Left ventricle myocardium inferior (tissue), 1 donor: Measurements from ENCODE around the gene ENPP5. TPM values are rescaled to one million over a fixed set of nuclear protein-coding genes. Genes with fewer than 3 reads are reported as not detected.
A peak's percentile ranks its signal among the peaks of the same experiment; 100 is the strongest.

Experiments used
- DNase-seq: peaks from one replicate; pipeline ENCODE4 v3.0.0-alpha.2; 2020
- H3K27ac ChIP-seq: fragments of 200-600 bp; replicated peaks from 2 replicates; pipeline ENCODE4 v1.8.0; 2021
- H3K27me3 ChIP-seq: fragments of 200-600 bp; 2 replicates; pipeline ENCODE4 v1.8.0; 2021; ENCODE audit warnings: low read depth
- H3K36me3 ChIP-seq: fragments of 200-600 bp; 2 replicates; pipeline ENCODE4 v1.8.0; 2021
- H3K4me1 ChIP-seq: fragments of 200-600 bp; 2 replicates; pipeline ENCODE4 v1.8.0; 2021
- H3K4me3 ChIP-seq: fragments of 200-600 bp; 2 replicates; pipeline ENCODE4 v1.8.0; 2021; ENCODE audit warnings: mild to moderate bottlenecking, moderate library complexity
- H3K9me3 ChIP-seq: fragments of 200-600 bp; replicated peaks from 2 replicates; pipeline ENCODE4 v1.8.0; 2021
- intact Hi-C: fragments of 100-400 bp; cut with micrococcal nuclease; formaldehyde crosslinking; loops from one replicate; pipeline ENCODE4 v1.11.0; 2022
- long read RNA-seq: library from polyadenylated mRNA; unstranded; transcript quantifications from one replicate; pipeline ENCODE4 v2.0.0, GENCODE V29; 2021
- total RNA-seq: library from RNA; stranded (reverse); fragmentation: NEBNext Ultra II Directional; extraction: Animal tissue kit (Norgen Biotek cat#: 25700); gene quantifications from one replicate; pipeline ENCODE4 v1.2.1, GENCODE V29; 2021
- TF ChIP-seq, protein P1 (sequence below): fragments of 200-600 bp; IDR thresholded peaks from 2 replicates; pipeline ENCODE4 v1.8.0; 2021; ENCODE audit warnings: antibody characterized with exemption, mild to moderate bottlenecking, borderline replicate concordance
- donor health status: DM: no; HTN: yes; CAD: no; lungs with severe emphysema.

Gene ENPP5, protein sequence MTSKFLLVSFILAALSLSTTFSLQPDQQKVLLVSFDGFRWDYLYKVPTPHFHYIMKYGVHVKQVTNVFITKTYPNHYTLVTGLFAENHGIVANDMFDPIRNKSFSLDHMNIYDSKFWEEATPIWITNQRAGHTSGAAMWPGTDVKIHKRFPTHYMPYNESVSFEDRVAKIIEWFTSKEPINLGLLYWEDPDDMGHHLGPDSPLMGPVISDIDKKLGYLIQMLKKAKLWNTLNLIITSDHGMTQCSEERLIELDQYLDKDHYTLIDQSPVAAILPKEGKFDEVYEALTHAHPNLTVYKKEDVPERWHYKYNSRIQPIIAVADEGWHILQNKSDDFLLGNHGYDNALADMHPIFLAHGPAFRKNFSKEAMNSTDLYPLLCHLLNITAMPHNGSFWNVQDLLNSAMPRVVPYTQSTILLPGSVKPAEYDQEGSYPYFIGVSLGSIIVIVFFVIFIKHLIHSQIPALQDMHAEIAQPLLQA
- total RNA-seq, result 3.0 TPM
- long read RNA-seq, partial matches to known transcripts, result 0 of 9 reads
- long read RNA-seq, other reads (novel, unspliced or antisense), result 6 of 9 reads

DNA sequence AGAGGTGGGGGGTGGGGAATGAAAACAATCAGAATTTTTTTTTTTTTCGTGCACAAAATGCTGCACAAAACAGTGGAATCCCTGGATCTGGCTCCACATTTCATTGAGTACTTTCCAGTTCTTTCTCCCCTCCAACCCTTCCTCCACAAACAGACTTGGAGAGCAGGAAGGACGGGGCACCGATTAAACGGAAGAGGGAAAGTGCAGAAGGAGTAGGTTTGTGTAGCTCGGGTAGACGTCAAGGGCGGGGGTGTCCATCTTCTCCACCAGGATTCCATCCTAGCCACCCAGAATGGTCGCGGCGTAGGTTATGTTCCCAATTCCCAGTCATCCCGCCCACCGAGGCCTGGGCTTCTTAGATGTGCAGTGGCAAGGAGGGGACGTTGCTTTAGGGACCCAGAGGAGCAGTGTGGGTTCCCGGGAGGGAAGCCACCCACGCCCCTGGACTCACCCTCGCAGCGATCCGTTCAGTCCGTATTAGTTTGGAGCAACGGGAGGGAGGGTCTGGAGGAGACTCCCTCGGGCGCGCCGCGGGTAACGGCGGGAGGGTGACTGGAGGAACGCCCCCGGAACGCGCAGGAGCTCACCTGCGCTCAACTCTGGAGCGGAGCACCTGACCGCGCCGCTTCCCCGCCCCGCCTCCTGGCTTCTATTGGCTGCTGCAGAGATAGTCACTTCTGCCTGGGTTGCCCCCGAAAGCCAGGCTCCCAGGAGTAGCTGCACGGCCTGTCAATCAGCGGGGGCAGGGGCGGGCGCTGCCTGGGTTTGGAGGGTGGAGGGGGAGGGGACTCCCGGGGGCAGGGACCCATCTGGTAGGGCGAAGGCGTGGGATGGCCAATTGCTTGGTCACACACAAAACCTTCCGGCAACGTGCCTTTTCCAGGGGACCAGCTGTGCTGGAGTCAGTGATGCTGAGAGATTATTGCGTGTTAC lies at the start of gene ENPP5:
Gene ENPP5, minus strand, starts transcription at position 624 of the 933 bp plus-strand sequence. CDS start 2,718 bp downstream, outside the sequence.
- H3K9me3 ChIP-seq, result no peaks in the 10 kb centered on the region
- peak within 1 kb of the TSS; percentile 78 for H3K4me3 ChIP-seq
- H3K36me3 ChIP-seq, result no peaks in the 10 kb centered on the region
- DNase-seq, result peak; percentile 73
- TF ChIP-seq, protein P1, sequence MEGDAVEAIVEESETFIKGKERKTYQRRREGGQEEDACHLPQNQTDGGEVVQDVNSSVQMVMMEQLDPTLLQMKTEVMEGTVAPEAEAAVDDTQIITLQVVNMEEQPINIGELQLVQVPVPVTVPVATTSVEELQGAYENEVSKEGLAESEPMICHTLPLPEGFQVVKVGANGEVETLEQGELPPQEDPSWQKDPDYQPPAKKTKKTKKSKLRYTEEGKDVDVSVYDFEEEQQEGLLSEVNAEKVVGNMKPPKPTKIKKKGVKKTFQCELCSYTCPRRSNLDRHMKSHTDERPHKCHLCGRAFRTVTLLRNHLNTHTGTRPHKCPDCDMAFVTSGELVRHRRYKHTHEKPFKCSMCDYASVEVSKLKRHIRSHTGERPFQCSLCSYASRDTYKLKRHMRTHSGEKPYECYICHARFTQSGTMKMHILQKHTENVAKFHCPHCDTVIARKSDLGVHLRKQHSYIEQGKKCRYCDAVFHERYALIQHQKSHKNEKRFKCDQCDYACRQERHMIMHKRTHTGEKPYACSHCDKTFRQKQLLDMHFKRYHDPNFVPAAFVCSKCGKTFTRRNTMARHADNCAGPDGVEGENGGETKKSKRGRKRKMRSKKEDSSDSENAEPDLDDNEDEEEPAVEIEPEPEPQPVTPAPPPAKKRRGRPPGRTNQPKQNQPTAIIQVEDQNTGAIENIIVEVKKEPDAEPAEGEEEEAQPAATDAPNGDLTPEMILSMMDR, result no peak
- H3K4me1 ChIP-seq, result peaks cover 13% of the 10 kb centered on the region
- intact Hi-C loops, result no loop called here
- H3K27me3 ChIP-seq, result peaks cover 6% of the 10 kb centered on the region
- H3K27ac ChIP-seq, result no peak within 1 kb of the TSS

- H3K4me3 ChIP-seq, result no peak overlapping the region
- DNase-seq, result no peak
- H3K27me3 ChIP-seq, result no peaks in the 10 kb centered on the region
- no peaks in the 10 kb centered on the region for H3K36me3 ChIP-seq
- H3K4me1 ChIP-seq, result peaks cover 40% of the 10 kb centered on the region
- no peaks in the 10 kb centered on the region for H3K9me3 ChIP-seq
- TF ChIP-seq, protein P1, result no peak
- peak overlapping the region; percentile 28 for H3K27ac ChIP-seq
- intact Hi-C loops, result loop anchor here (2.0 kb wide), 1 partner anchor 191 kb away; no protein-coding TSS in a partner anchor
Measured at GRCh38 chr6:46219661-46220060, 48.9 kb upstream of the ENPP5 start.

- intact Hi-C loops, result no loop called here
- Histone ChIP-seq H3K4me1 (peaks cover 40% of the 10 kb centered on the region), H3K36me3 (no peaks in the 10 kb centered on the region), H3K27ac (peak overlapping the region; percentile 72), H3K27me3 (no peaks in the 10 kb centered on the region), H3K4me3 (no peak overlapping the region), H3K9me3 (no peaks in the 10 kb centered on the region)
- TF ChIP-seq, protein P1, result no peak
- DNase-seq, result no peak
Measured at GRCh38 chr6:46218457-46218856, 47.7 kb upstream of the ENPP5 start.

DNA sequence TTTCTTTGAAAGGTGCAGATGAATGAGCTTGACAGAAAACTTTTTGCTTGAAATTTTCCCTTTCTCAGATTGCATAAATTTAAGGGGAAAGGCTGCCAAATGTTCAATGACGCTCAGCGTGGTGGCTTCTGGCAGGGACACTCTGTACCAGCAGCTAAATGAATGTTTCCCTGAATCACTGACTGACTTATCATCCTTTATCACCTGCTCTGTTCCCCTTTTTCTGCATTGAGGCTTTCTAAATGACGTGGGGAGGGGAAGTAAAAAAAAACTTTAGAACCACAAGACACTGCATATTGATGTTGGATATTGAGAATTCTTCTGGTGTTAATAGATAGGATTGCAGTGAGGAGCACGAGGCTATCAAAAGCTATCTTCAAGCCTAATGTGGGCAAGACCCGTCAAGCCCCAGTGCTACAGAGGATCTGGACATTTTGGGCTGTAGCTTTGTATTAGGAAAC lies 46.9 kb upstream of the ENPP5 start:
- H3K27me3 ChIP-seq, result no peaks in the 10 kb centered on the region
- DNase-seq, result peak; percentile 27
- peak overlapping the region; percentile 72 for H3K27ac ChIP-seq
- intact Hi-C loops, result no loop called here
- no peak overlapping the region for H3K4me3 ChIP-seq
- H3K9me3 ChIP-seq, result no peaks in the 10 kb centered on the region
- no peaks in the 10 kb centered on the region for H3K36me3 ChIP-seq
- TF ChIP-seq, protein P1, result no peak
- H3K4me1 ChIP-seq, result peaks cover 40% of the 10 kb centered on the region

DNA sequence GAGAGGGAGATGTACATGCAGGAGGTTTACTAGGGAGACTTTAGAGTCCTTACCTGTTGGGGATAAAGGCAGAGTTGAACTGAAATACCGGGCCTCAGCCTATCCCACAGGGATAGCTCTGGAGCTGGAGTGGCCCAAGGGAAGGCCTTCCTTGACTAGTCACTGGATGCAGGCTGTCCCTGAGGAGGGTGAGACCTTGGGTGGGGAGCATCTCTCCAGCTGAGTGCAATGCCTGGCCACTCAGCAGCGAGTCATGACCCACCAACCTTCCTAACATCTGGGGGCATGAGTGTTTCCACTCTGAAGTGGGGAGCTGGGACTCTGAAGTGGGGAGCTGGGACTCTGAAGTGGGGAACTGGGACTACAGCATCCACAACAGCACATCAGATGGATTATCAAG lies 46.1 kb upstream of the ENPP5 start:
- Histone ChIP-seq H3K27ac (peak overlapping the region; percentile 72), H3K4me1 (peaks cover 40% of the 10 kb centered on the region), H3K36me3 (no peaks in the 10 kb centered on the region), H3K27me3 (no peaks in the 10 kb centered on the region), H3K9me3 (no peaks in the 10 kb centered on the region), H3K4me3 (no peak overlapping the region)
- TF ChIP-seq, protein P1, result no peak
- no peak for DNase-seq
- intact Hi-C loops, result no loop called here
